HCT116 (cell line): ENCODE data around the gene OR5K4. TPM values are rescaled to one million over a fixed set of nuclear protein-coding genes. Genes with fewer than 3 reads are reported as not detected.

Experiments
- ATAC-seq: fragments of 200-7000 bp; cut with Tn5 transposase; 2 replicates; pipeline ENCODE4 v1.9.1; 2020; ENCODE audit warnings: mild to moderate bottlenecking, moderate library complexity
- BruUV-seq: library from RNA; stranded (reverse); fragments of 400-500 nt; replicated peaks from 2 replicates; lab custom pipeline; 2021; lab: Mats Ljungman, UMichigan
- CTCF ChIA-PET: fragments of 300-600 bp; sonication (Branson Sonifier 250); formaldehyde crosslinking; loops from one replicate; lab custom pipeline; 2021; ENCODE audit warnings: antibody characterized with exemption; lab: Charles Lee
- POLR2A ChIA-PET: fragments of 300-600, 350-600 bp; sonication (Branson Sonifier 250); formaldehyde crosslinking; loops from one replicate; lab custom pipeline; 2021; ENCODE audit warnings: antibody characterized with exemption; lab: Charles Lee
- RAD21 ChIA-PET, 2 experiments: fragments of 300-600 bp; sonication (Branson Sonifier 250); formaldehyde crosslinking; loops; one replicate each; lab custom pipeline; 2023; ENCODE audit warnings: low total read pairs in 2 of 2; ENCODE audit not compliant: uncharacterized antibody in 2 of 2, unreplicated experiment in 2 of 2, low non-redundant PET in 1 of 2; lab: Charles Lee
- DNase-seq: peaks from one replicate; pipeline ENCODE4 v3.0.0-alpha.2; 2010; ENCODE audit warnings: low read depth, low spot score
- H2AFZ ChIP-seq: fragments of 200-600 bp; shearing (Covaris generic), sonication (generic); 2 replicates; pipeline ENCODE4 v1.6.1; 2017; ENCODE audit warnings: low read depth, mixed run types, mixed read lengths, antibody characterized with exemption, low read length; ENCODE audit not compliant: poor library complexity, severe bottlenecking
- H3K27ac ChIP-seq: 2 replicates; pipeline ENCODE4 v1.5.1; 2012; ENCODE audit warnings: low read depth, low read length
- H3K27me3 ChIP-seq: fragments of 200-600 bp; sonication (generic); 2 replicates; pipeline ENCODE4 v1.6.1; 2016; ENCODE audit warnings: mixed run types, low read length, mixed read lengths; ENCODE audit not compliant: insufficient read depth
- H3K36me3 ChIP-seq, 2 experiments: fragments of 200-500 bp in 1 of 2; fragments of 200-600 bp in 1 of 2; sonication (Bioruptor generic) in 1 of 2; sonication (generic) in 1 of 2; 2 replicates each; pipeline versions ENCODE4 v1.5.1 to v1.6.1; 2014 to 2016; ENCODE audit warnings: low read length in 2 of 2, inconsistent platforms in 1 of 2, mixed read lengths in 1 of 2, mixed run types in 1 of 2; ENCODE audit not compliant: insufficient read depth in 2 of 2, control insufficient read depth in 1 of 2
- H3K4me1 ChIP-seq, 2 experiments: fragments of 200-600 bp in 1 of 2; sonication (generic) in 1 of 2; 2 replicates each; pipeline versions ENCODE4 v1.5.1 to v1.6.1; 2012 to 2017; ENCODE audit warnings: low read length in 2 of 2, inconsistent platforms in 1 of 2, mild to moderate bottlenecking in 1 of 2, mixed read lengths in 1 of 2, mixed run types in 1 of 2, moderate library complexity in 1 of 2; ENCODE audit not compliant: insufficient read depth in 2 of 2, control insufficient read depth in 1 of 2
- H3K4me2 ChIP-seq: fragments of 200-600 bp; sonication (generic); 2 replicates; pipeline ENCODE4 v1.6.1; 2017; ENCODE audit warnings: mixed run types, low read length, mixed read lengths
- H3K4me3 ChIP-seq, 2 experiments: fragments of 200-600 bp in 1 of 2; sonication (generic) in 1 of 2; replicated peaks in 1 of 2; 2 replicates each; pipeline ENCODE4 v1.5.1; 2011 to 2016; ENCODE audit warnings: low read length in 2 of 2, control low read depth in 1 of 2, low read depth in 1 of 2, mild to moderate bottlenecking in 1 of 2, mixed read lengths in 1 of 2, mixed run types in 1 of 2
- H3K79me2 ChIP-seq: fragments of 200-600 bp; sonication (generic); 2 replicates; pipeline ENCODE4 v1.6.1; 2017; ENCODE audit warnings: mild to moderate bottlenecking, mixed run types, low read length, moderate library complexity, mixed read lengths; ENCODE audit not compliant: insufficient read depth
- H3K9ac ChIP-seq: fragments of 200-600 bp; sonication (generic); 2 replicates; pipeline ENCODE4 v1.6.1; 2016; ENCODE audit warnings: low read length, mixed read lengths
- H3K9me2 ChIP-seq: fragments of 200-600 bp; sonication (generic), shearing (Covaris generic); 2 replicates; pipeline ENCODE4 v1.6.1; 2017; ENCODE audit warnings: mixed run types, mild to moderate bottlenecking, moderate library complexity; ENCODE audit not compliant: insufficient read depth
- H3K9me3 ChIP-seq, 2 experiments: fragments of 200-500 bp in 1 of 2; fragments of 200-600 bp in 1 of 2; sonication (Bioruptor generic) in 1 of 2; sonication (generic) in 1 of 2; 2 replicates each; pipeline ENCODE4 v1.6.1; 2014 to 2017; ENCODE audit warnings: low read length in 2 of 2, mixed read lengths in 2 of 2, inconsistent platforms in 1 of 2, low read depth in 1 of 2, mild to moderate bottlenecking in 1 of 2, mixed run types in 1 of 2, moderate library complexity in 1 of 2; ENCODE audit not compliant: control insufficient read depth in 1 of 2, insufficient read depth in 1 of 2
- H4K20me1 ChIP-seq: fragments of 200-600 bp; sonication (generic), shearing (Covaris generic); 2 replicates; pipeline ENCODE4 v1.6.1; 2017; ENCODE audit warnings: mixed run types, mild to moderate bottlenecking, moderate library complexity; ENCODE audit not compliant: insufficient read depth
- CTCF ChIP-seq, 3 experiments: fragments of 200-600 bp in 1 of 3; sonication (generic) in 1 of 3; IDR thresholded peaks in 2 of 3; conservative IDR thresholded peaks in 1 of 3; 2 replicates each; pipeline ENCODE4 v1.5.1; 2012 to 2017; ENCODE audit warnings: low read depth in 2 of 3, low read length in 2 of 3, antibody characterized with exemption in 1 of 3, borderline replicate concordance in 1 of 3, control low read depth in 1 of 3, mild to moderate bottlenecking in 1 of 3, mixed read lengths in 1 of 3, mixed run types in 1 of 3, moderate library complexity in 1 of 3; ENCODE audit not compliant: insufficient read depth in 1 of 3
- EZH2 ChIP-seq: fragments of 200-600 bp; sonication (generic); IDR thresholded peaks from 2 replicates; pipeline ENCODE4 v1.6.1; 2017; ENCODE audit warnings: antibody characterized with exemption, mixed run types
- FOSL1 ChIP-seq: IDR thresholded peaks from 2 replicates; pipeline ENCODE4 v1.6.1; 2012; ENCODE audit warnings: low read depth
- POLR2A ChIP-seq: IDR thresholded peaks from 2 replicates; pipeline ENCODE4 v1.7.0; 2011; ENCODE audit warnings: borderline replicate concordance; ENCODE audit not compliant: insufficient read depth, insufficient read length; ENCODE audit errors: extremely low read depth
- POLR2AphosphoS5 ChIP-seq: IDR thresholded peaks from 2 replicates; pipeline ENCODE4 v1.6.1; 2011; ENCODE audit warnings: mild to moderate bottlenecking, low read depth, low read length, moderate library complexity
- ZBTB33 ChIP-seq: IDR thresholded peaks from 2 replicates; pipeline ENCODE4 v1.6.1; 2011; ENCODE audit warnings: mild to moderate bottlenecking, low read length, moderate library complexity; ENCODE audit not compliant: insufficient replicate concordance; ENCODE audit errors: extremely low read depth
- ZNF274 ChIP-seq: fragments of 200-500 bp; sonication (Bioruptor generic); IDR thresholded peaks from 2 replicates; pipeline ENCODE4 v1.6.1; 2014; ENCODE audit warnings: mild to moderate bottlenecking, low read depth, low read length, inconsistent platforms
- intact Hi-C: fragments of 100-400 bp; cut with micrococcal nuclease; formaldehyde crosslinking; loops from 2 replicates; pipeline ENCODE4 v1.10.0; 2022
- total RNA-seq: library from RNA; stranded (reverse); gene quantifications from one replicate; pipeline ENCODE4 v1.2.1, GENCODE V29; 2021; ENCODE audit not compliant: unreplicated experiment

Gene OR5K4
- total RNA-seq, 1 experiment from 2014 or later, result not detected

- ChIA-PET POLR2A (no interaction called here), RAD21 (no interaction called here), CTCF (no interaction called here)
- no peak overlapping the region for H3K9ac ChIP-seq
- H4K20me1 ChIP-seq, result no peaks in the 10 kb centered on the region
- H3K4me2 ChIP-seq, result no peak overlapping the region
- intact Hi-C loops, result no loop called here
- BruUV-seq, result no TSS peak
- ATAC-seq (no peak), DNase-seq (no peak)
- H3K27me3 ChIP-seq, result no peaks in the 10 kb centered on the region
- H3K9me2 ChIP-seq, result no peaks in the 10 kb centered on the region
- H3K27ac ChIP-seq, result no peak overlapping the region
- H3K4me3 ChIP-seq, result no peak overlapping the region
- H3K79me2 ChIP-seq, result no peaks in the 10 kb centered on the region
- H2AFZ ChIP-seq, result no peak overlapping the region
- H3K4me1 ChIP-seq, result no peaks in the 10 kb centered on the region
- H3K36me3 ChIP-seq, result no peaks in the 10 kb centered on the region
- TF ChIP-seq ZNF274, result no peak
- no peak for TF ChIP-seq POLR2A
- TF ChIP-seq CTCF (IDR thresholded peaks at IDR 0.05 in 2 of 3, conservative IDR thresholded peaks at IDR 0.05 in 1 of 3; ENCODE audit: borderline replicate concordance in 1 of 3, insufficient read depth in 1 of 3, low read depth in 2 of 3, low read length in 2 of 3), result no peak
- no peak for TF ChIP-seq POLR2AphosphoS5
- TF ChIP-seq ZBTB33, result no peak
- no peak for TF ChIP-seq FOSL1
- no peak for TF ChIP-seq EZH2
- H3K9me3 ChIP-seq, result no peaks in the 10 kb centered on the region
Observed at GRCh38 chr3:98350082-98350481, 3.6 kb upstream of the OR5K4 start.
